Stimulated activated CD4-positive, alpha-beta T cell treated with anti-CD3 and anti-CD28 coated beads, Interleukin-15, amount 100 ng/mL, for 48 hours (primary cell): ENCODE measurements around the gene PGLYRP2.
A peak's percentile ranks its signal among the peaks of the same experiment; 100 is the strongest.

ENCODE experiments used
- DNase-seq, 2 donors: peaks; one replicate each; pipeline ENCODE4 v3.0.0-alpha.2; 2020; ENCODE audit warnings: low read depth in 2 of 2

The PGLYRP2 gene

DNA sequence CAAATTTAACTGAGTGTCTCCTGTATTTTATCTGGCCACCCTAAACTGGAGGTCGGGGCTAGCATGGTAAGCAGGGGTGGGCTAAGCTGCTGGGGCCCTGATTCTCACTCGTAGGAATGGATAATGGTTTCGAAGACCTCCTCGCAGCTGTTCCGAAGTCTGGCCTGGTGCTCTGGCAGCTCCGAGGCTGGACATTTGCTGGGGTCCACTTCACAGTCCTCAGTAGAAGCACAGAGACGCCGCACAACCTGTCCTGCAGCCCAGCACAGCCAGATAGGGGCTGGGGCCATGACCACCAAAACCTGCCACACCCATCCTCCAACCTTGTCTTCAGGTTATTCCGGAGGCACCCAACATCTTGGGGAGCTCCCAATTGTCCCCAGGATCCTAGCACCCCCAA is 23.3 kb downstream of the PGLYRP2 start:
- DNase-seq: no peak

DNA sequence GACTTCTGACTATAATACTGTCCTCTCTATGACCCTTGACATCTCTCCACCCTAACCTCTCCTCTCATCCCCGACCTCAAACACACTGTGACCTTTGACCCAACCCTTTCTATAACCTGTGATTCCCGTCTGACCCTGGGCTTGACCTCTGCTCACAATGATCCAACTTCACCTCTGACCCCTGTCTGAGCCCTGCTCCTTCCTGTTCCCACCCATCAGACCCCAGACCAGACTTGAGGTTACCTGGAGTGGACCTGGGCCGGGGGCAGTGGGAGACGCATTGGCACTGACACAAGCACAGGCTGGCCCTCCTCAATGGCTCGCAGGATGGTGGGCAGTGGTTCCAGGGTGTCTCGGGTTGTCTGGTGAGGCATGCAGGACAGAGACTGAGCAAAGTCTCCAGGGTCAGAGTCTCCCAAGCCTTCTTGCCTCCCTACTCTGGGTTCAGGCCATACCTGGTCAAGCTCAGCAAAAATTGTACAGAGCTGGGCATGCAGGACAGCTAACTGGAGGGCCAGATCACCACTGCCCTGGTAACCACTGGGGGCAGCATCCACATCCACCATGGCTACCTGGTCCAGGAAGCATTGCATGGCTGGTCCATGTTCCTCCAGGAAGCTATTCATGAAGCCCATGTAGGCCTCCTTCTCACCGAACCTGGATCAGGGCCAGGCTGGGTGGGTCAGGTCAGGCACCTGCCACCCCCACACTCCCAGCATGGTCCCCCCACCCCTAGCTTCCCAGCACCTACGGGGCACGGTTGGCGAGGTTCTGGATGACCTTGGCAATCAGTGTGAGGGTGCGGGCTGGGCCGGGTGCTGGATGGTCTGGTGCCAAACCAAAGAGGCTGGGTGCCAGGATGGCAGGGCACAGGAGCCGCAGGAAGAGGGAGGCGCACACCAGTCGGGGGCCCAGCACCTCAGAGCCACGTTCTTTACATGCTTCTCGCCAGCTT is 25.1 kb downstream of the PGLYRP2 start:
- DNase-seq: no peak

DNA sequence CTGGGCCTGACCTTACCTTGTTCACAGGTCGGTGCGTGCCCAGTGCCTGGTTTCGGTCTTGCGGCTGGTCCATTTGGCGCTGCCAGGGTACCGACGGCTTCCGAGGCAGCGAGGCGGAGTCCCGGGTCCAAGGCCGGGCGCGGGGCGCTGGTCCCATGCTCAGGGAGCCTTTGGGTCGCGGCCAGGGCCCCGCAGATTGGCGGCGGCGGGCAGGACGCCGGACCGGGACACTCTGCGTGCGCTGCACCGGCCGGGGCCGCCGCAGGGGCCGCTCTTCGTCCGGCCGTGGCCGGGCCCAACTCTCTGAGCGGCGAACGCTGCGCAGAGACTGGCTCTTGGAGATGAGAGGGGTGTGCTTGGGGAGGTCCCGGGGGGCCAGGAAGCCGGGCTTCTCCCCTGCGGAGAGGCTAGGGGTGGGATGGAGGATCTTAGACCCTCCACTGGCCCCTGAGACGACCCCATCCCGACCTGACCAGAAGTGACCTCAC is 26.2 kb downstream of the PGLYRP2 start:
- DNase-seq: no peak

DNA sequence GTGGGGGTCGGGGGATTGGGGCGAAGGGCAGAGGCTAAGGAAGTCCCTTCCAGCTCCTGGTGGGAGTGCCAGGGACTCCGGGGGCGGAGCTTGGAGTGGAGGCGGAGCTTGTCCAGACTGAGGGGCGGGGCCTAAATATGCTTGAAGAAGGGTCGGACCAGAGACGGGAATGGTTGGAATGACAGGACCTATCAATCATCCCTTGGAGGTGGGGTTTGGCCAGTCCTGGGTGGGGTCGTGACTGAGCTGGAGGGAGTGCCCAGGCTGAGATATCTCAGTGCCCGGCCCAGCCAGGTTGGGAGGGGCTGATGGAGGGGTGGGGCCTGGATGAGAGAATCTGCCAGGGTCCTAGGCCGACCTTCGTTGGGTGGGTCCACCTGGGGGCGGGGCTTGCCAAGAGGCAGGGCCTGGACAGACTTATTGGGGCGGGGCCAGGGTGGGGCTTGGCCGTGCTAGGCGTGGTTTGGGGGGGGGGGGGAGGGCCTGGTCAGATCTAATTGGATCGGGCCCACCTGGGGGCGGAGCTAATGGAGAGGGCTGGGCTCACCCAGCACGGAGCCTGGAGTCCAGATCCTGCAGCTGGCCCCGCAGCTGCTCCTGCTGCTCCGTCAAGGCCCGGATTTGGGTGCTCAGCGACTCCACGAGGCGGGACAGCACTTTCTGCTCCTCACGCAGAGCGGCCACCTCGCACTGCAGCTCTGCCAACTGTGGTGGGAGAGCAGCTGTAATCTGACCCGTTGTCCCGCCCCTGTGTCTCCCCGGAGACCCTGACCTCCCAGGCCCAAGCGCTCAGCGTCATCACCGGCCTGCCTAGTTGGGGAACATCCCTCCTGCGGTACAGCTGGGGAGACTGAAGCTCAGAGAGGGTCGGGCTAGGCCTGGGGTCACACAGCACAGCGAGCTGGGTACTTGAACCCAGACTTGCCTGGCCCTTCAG is 26.9 kb downstream of the PGLYRP2 start:
- DNase-seq: no peak

DNA sequence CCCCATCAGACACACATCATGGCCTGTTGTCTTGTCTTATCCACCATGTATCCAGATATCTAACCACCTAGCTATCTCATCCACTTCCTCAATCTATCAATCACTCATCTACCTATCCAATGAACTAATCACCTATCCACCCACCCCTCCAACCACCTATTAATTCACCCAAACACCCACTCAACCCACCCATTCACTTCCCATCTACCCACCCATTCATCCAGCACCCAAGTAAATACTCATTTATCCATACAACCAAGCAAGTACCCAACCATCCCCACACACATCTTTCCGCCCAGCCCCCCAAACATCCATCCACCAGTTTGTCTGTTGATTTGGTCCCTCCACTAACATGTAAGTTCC is 28.8 kb downstream of the PGLYRP2 start:
- DNase-seq: no peak

DNA sequence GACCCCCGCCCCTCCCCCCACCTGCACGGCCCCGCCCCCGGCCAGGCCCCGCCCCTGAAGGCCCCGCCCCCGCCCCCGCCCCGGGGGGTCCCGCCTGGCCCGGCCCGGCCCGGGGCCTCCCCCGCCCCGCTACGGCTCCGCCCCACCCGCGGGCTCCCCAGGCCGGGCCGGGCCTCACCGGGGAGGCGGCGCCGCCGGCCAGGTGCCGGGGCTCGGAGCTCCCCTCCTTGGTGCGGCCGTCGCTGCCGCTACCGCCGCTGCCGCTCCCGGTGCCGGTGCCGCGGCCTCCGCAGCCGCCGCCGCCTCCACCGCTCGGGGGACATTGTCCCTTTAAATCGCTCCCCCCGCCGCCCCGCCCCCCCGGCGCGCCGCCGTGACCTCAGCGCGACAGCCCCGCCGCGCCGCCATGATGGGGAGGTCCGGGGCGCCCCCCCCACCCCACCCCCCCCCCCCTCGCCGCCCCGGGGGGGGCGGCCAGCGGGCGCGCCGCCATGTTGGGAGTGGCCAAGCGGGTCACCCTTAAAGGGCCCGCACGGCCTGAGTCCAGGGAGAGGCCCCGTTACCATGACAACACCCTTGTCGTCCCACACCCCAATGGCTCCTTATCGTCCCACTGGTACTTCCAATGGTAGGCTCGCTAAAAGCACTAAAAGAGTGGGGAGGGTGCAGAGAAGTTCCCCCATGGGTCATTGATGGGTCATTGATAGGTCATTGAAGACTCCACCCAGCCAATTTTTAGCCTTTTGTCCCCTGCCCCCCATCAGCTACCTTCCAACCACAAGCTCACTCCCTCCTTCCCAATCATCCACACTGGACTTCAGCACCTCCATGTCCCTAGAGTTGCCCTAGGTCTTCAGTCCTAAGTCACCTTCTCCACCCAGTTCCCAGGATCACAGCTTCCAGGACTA is 29.4 kb downstream of the PGLYRP2 start, which contains the start of gene WIZ:
Gene WIZ (minus strand): TSS at position 337 of the 908 bp plus-strand sequence. CDS start 1,649 bp downstream, outside the sequence.
- DNase-seq: peak; percentile 49 to 77

DNA sequence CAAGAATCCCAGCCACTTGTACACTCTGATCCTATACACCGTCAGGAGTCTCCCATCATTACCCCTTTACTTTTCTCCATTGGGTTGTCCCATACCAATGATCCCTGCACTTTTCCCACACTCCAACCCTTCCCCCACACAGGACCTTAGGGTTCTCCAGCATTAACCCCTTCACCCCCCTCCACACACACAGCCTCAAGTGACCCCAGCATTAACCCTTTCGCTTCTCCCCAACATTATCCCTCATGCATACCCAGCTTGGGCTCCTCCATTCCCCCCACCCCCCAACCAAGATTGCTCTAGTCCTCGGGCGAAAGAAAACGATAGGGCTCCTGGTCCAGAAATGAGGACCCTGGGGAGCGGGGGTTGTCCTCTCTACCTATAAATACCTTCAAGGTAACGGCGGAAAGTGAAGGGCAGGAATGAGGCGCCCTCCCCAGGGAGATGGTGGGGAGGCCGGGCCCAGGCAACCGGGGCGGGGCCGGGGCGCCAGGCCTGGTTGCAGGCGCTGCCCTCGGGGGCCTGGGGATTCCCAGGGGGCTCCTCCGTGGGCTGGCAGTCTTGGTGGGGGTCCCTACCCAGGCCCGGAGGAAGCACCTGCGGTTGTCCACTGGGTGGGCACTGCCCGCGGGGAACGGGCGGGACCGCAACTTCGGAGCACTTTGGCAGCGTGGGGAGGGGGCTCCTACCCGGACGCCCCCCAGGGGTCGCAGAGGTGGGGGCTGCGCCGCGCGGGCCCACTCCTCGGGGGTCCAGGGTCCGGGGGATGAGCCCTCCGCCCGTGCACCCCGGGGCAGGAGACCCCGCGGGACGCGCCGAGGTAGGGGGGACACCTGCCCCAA is 30.3 kb downstream of the PGLYRP2 start:
- DNase-seq: no peak

DNA sequence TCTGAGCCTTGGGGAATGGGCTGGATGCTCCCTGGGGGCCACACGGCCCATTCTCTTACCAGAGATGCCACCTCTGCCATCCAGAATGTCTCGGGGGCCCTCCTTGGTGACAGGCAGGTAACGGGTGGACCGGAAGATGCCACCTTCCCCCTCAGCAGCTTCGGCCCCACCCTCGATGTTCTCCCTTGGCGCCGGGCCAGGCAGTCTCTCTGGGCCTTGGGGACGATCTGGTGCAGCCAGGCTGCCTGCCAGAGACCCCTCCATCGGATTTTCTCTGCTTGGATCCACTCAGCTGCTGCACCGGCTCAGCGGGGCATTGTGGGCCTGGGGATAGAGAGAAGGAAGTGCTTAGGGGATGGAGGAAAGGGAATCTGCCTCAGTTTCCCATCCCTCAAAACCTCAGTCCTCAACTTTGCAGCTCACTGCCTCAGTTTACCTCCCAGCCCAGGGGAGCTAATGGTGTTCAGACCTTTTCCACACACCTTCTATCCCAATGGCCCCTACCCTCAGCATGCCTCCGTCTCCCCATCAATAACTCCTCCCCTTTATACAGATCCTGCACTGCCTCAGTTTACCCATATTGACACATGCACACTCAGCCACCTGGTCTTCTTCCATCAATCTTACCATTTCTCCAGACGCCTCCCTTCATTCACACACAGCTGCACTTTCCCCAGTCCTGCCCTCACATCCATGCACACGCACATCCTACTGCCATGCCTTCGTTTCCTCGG is 31.1 kb downstream of the PGLYRP2 start:
- DNase-seq: no peak

DNA sequence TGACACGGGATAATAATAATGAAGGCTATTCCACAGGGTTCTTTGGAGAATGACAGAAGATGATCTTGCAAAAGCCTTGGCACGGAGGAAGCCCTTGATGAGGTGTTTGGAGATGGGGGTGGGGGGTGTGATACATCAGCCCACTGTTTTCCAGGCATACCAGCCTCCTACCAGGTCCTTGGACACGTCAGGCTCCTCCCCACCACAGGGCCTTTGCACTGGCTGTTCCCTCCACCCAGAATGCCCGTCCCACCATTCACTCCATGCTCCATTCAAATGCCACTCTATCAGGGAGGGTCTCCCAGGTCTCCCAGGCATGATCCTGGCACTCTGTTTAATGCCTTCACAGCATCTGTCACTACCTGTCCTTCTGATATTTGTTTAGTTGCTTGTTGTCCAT is 32.2 kb downstream of the PGLYRP2 start:
- no peak for DNase-seq

DNA sequence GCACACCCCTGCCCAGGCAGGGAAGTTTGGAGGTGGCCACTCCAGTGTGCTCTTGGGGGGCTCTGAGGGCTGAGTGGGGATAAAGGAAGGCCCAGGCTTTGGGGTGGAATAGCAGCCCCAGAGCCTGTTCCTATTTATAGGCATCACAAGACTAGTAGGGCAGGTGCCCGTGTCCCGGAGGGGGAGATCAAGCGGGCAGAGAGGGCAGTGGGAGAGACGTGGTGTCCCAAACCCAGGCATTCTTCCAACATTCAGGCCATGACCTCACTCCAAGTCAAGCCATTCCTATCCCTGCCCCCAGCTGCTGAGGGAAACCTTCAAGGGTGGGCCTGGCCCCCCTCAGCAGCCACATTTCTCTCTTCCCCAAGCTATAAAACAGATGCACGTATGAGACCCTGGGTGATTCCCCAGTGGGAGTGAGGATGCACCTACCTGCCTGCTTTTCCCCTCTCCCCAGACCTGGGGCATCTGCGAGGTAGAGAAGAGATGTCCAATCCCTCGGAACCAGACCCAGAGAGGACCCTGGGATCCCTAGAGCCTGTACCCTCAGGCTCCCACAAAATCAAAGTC is 33.4 kb downstream of the PGLYRP2 start:
- no peak for DNase-seq

DNA sequence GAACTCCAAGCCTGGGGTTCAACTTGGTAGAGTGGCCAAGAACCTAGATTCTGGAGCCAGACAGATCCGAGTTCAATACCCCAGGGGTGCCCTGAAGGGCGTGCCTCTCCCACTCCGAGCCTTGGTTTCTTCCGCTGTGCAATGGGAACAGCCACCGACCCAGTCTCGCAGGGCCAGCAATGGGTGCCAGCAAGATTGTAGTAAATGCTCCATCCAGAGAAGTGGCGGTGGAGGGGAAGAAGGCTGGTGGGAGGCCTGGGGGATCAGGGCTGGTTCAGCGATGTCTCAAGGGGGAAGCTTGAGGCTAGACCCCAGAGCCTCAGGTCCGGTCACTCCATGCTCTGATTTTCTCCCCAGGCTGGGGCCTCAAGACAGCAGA is 34.1 kb downstream of the PGLYRP2 start:
- DNase-seq: no peak

DNA sequence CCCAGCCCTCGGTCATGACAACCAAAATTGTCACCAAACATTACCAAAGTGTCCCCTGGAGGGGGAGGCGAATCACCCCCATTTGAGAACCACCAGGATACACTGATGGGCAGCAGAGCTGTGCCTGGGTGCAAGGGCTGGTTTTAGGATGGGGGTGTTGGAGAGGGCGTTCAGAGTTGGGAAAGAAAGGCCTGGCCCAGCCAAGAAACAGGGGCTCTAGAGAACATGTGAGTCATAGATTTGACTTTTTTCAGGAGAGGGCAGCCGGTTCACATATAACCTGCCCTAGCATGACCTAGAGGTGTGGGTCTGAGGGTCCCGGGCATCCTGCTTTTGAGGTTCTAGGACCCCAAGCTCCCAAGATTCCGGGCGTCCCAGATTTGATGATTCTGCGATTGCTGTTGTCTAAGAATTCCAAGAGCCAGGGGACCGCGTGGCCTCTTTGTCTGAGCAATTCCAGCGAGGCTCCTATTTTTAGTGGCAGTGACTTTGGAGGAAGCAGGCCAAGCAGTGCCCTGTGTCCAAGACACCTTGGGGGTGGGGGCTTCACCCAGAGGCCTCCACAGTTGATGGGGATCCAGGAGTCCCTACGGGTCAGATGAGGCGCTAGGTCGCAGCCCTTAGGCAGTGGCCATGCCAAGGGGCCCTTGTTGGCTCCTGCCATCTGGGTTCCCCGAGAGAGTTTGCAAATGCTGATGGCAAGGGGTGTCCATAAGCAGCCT is 34.6 kb downstream of the PGLYRP2 start:
- no peak for DNase-seq

DNA sequence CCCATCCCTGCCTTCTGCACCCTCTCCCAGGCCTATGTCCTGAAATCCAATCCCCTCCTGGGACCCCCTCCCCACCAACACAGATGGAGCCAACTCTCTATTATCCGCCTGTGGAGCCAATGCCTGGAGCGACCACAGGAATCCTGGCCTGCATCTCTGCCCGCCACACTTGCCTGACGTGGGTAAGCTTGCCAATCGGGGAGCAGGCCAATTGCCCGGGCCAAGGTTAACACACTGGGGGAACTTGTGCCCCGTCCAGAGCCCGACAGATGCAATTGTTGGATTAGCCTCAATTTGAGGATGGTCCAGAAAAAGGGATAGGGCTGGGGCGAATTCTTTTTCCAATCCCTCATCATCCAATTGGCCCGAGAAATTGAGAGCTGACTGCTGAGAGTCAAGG is 35.5 kb downstream of the PGLYRP2 start:
- no peak for DNase-seq

DNA sequence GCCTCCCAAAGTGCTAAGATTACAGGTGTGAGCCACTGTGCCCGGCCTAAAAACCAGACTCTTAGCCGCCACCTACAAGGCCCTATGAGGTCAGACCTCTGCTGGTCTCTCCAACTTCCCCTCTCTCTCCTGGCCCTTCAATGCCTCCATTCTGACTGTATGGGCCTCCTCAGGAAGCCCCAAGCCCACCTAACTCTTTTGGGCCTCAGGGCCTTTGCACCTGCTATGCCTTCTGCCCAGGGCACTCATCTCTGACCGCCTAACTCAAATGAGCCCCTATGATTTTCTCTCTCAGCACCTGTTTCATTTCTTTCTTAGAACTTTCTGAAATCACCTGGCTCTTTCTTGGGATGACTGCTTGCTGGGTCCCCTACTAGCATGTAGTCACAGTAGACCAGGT is 36.0 kb downstream of the PGLYRP2 start:
- DNase-seq: no peak

DNA sequence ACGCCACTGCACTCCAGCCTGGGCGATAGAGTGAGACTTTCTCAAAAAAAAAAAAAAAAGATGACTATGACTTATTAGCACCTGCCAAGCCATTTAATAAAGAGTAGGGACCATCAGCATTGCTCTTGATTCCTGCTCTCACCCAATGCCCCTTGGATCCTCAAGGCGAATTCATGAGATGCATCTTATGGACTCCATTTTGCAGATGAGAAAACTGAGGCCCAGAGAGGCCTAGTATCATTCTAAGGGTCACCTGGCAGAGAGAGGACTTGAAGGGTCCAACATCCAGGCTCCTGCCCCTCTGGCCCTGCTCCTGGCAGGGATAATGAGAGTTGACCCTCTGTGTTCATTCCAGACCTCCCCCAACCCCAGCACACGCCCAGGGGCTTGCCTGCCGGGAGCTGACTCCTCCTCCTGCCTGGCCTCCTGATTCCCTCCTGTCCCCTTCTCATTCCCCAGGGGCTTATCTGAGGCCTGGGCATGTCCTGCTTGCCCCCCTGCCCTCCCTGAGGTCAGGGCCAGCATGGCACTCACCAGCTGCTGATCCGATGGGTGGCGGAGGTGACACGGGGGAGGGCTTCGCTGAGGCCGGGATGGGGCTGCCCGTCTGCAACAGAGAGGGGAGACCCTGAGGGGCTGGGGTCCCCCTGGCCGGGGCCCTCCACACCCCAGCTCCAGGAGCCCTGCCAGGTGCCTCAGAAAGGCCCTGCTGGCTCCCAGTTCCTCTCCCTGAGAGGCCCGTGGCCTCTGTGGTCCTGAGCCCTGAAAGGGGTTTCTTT is 37.0 kb downstream of the PGLYRP2 start:
- DNase-seq: no peak

DNA sequence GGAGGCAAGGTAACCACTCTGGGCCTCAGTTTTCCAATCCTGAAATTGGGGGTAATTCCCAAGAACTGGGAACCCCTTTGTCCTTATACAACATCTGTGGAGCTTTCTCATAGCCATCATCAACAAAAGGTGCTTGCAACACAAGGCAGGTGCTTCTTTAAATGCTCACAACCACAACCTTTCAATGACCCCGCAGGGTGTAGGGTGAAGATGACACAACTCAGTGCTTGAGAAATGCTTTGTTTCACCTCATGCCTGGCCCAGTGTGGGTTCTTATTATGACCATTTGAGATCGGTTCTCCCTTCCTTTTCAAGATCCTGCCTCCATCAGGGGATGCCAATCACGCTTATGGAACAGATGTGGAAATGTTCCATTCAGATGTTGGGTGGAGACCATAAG is 38.0 kb downstream of the PGLYRP2 start:
- DNase-seq: no peak

DNA sequence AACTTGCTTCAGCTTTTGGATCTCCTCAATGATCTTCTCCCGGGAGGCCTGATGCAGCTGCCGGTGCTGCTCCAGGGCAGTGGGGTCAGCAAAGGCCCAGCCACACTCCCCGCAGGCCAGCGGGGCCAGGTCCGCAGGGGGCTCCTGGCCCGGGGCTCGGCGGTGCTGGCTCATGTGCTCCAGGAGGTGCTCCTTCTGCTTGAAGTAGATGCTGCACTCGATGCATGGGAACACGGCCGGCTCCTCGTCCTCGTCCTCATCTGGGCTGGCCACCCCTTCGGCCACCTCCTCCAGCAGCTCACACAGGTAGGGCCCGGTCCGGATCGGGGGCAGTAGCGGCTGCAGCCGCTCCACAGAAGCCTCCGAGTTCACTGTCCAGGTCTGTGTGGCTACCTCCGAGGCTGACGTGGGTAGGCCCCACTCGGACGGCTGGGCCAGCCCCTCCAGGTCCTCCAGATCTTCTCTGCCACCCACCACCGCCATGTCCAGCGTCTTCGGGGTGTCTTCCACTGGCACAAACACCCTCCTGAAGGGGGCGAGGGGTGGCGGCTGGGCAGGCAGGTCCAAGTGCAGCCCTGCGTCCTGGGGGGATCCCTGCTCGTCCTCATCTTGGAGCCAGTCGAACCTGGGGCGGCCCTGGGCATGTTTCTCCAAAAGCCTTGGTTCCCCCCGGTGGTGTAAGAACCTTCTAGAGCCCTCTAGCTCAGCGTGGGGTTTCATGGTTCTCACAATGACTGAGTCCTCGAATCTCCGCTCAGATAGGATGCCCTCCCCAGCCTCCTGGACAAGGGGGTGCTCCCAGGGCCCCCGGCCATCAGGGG is 39.3 kb downstream of the PGLYRP2 start:
- DNase-seq: no peak
